CD14-positive monocyte (primary cell): Measurements from ENCODE around the gene BEST1. TPM values are rescaled to one million over a fixed set of nuclear protein-coding genes. Genes with fewer than 3 reads are reported as not detected.
"Not testable (repeated sequence)": the region's sequence is repeated elsewhere in the genome, so short reads cannot be mapped to it uniquely, and the experiment has no call there.

Experiments
- DNase-seq, 3 donors: peaks; one replicate each; pipeline ENCODE4 v3.0.0-alpha.2; 2011 to 2022
- H2AFZ ChIP-seq: 2 replicates; pipeline ENCODE4 v1.6.0; 2012; ENCODE audit warnings: mild to moderate bottlenecking, low read depth, low read length, inconsistent platforms; ENCODE audit not compliant: insufficient read depth, poor library complexity, severe bottlenecking
- H3K27ac ChIP-seq, 2 donors: 1 replicate in 1 of 2; 2 replicates in 1 of 2; pipeline ENCODE4 v1.5.1; 2012 to 2013; ENCODE audit warnings: low read length in 2 of 2, control low read depth in 1 of 2, inconsistent platforms in 1 of 2, low read depth in 1 of 2, mild to moderate bottlenecking in 1 of 2
- H3K27me3 ChIP-seq, 2 donors: one replicate each; pipeline versions ENCODE4 v1.6.0 to v1.6.1; 2011 to 2013; ENCODE audit warnings: low read length in 2 of 2; ENCODE audit not compliant: control insufficient read depth in 2 of 2, insufficient read depth in 2 of 2
- H3K36me3 ChIP-seq, 2 donors: replicated peaks in 1 of 2; 1 replicate in 1 of 2; 2 replicates in 1 of 2; pipeline versions ENCODE4 v1.5.1 to v1.6.1; 2012 to 2013; ENCODE audit warnings: low read length in 2 of 2, control low read depth in 1 of 2, inconsistent platforms in 1 of 2, mild to moderate bottlenecking in 1 of 2; ENCODE audit not compliant: insufficient read depth in 2 of 2, control insufficient read depth in 1 of 2
- H3K4me1 ChIP-seq, 2 donors: 1 replicate in 1 of 2; 2 replicates in 1 of 2; pipeline versions ENCODE4 v1.5.1 to v1.6.1; 2012 to 2013; ENCODE audit warnings: low read length in 2 of 2, control low read depth in 1 of 2, inconsistent platforms in 1 of 2, mild to moderate bottlenecking in 1 of 2, moderate library complexity in 1 of 2; ENCODE audit not compliant: insufficient read depth in 2 of 2, control insufficient read depth in 1 of 2
- H3K4me2 ChIP-seq: replicated peaks from 2 replicates; pipeline ENCODE3; 2012; ENCODE audit warnings: low read length, moderate library complexity, mild to moderate bottlenecking; ENCODE audit not compliant: poor library complexity, severe bottlenecking; ENCODE audit errors: extremely low read depth
- H3K4me3 ChIP-seq, 3 experiments: fragments of 200-600 bp in 1 of 3; sonication (generic) in 1 of 3; replicated peaks in 1 of 3; 1 replicate in 2 of 3; 2 replicates in 1 of 3; pipeline ENCODE4 v1.5.1; 2011 to 2013; ENCODE audit warnings: low read length in 3 of 3, mild to moderate bottlenecking in 3 of 3, control low read depth in 2 of 3, low read depth in 2 of 3, inconsistent platforms in 1 of 3, moderate library complexity in 1 of 3
- H3K79me2 ChIP-seq: 2 replicates; pipeline ENCODE4 v1.6.0; 2012; ENCODE audit warnings: mild to moderate bottlenecking, control low read depth, inconsistent platforms, low read length, moderate library complexity; ENCODE audit not compliant: insufficient read depth
- H3K9ac ChIP-seq: 2 replicates; pipeline ENCODE4 v1.6.0; 2017; ENCODE audit warnings: low read length, mild to moderate bottlenecking; ENCODE audit not compliant: insufficient read depth, poor library complexity, severe bottlenecking
- H3K9me3 ChIP-seq, 2 donors: replicated peaks in 1 of 2; 1 replicate in 1 of 2; 2 replicates in 1 of 2; pipeline versions ENCODE4 v1.5.1 to v1.6.1; 2012 to 2013; ENCODE audit warnings: low read length in 2 of 2, control low read depth in 1 of 2; ENCODE audit not compliant: control insufficient read depth in 1 of 2, insufficient read depth in 1 of 2
- H4K20me1 ChIP-seq: 2 replicates; pipeline ENCODE4 v1.6.0; 2012; ENCODE audit warnings: mild to moderate bottlenecking, low read length, control low read depth, moderate library complexity; ENCODE audit not compliant: insufficient read depth
- H3K27ac Mint-ChIP-seq, 7 donors: one replicate each; pipeline ENCODE4 v1.8.0; 2020; ENCODE audit warnings: mild to moderate bottlenecking in 7 of 7, mixed read lengths in 7 of 7, moderate library complexity in 6 of 7, inconsistent platforms in 2 of 7
- H3K27me3 Mint-ChIP-seq, 3 donors: one replicate each; pipeline ENCODE4 v1.8.0; 2021 to 2022; ENCODE audit warnings: low read depth in 3 of 3, mild to moderate bottlenecking in 3 of 3, mixed read lengths in 3 of 3, moderate library complexity in 3 of 3, inconsistent platforms in 1 of 3
- H3K36me3 Mint-ChIP-seq, 2 donors: one replicate each; pipeline ENCODE4 v1.8.0; 2020; ENCODE audit warnings: mixed read lengths in 2 of 2, inconsistent platforms in 1 of 2, mild to moderate bottlenecking in 1 of 2
- H3K4me1 Mint-ChIP-seq: one replicate; pipeline ENCODE4 v1.8.0; 2020; ENCODE audit warnings: mild to moderate bottlenecking, mixed read lengths
- H3K4me3 Mint-ChIP-seq, 2 donors: one replicate each; pipeline ENCODE4 v1.8.0; 2020; ENCODE audit warnings: mild to moderate bottlenecking in 2 of 2, mixed read lengths in 2 of 2, moderate library complexity in 1 of 2
- H3K9me3 Mint-ChIP-seq, 7 donors: one replicate each; pipeline ENCODE4 v1.8.0; 2020 to 2022; ENCODE audit warnings: mixed read lengths in 7 of 7, mild to moderate bottlenecking in 6 of 7, moderate library complexity in 6 of 7, inconsistent platforms in 2 of 7
- CTCF ChIP-seq: fragments of 200-600 bp; IDR thresholded peaks from one replicate; pipeline ENCODE4 v1.8.0; 2022; ENCODE audit warnings: antibody characterized with exemption, mild to moderate bottlenecking
- WGBS: methylation state at CpG from one replicate; pipeline ENCODE4 v1.1.5; 2013; ENCODE audit warnings: missing lambda C conversion rate; ENCODE audit not compliant: insufficient coverage; 5-methylcytosine and 5-hydroxymethylcytosine counted together
- intact Hi-C, 2 donors: fragments of 100-400 bp; cut with micrococcal nuclease; formaldehyde crosslinking; loops; one replicate each; pipeline versions ENCODE4 v1.15.0 to v1.15.1; 2023
- polyA plus RNA-seq, 3 donors: library from polyadenylated mRNA; depleted of rRNA in 1 of 3; unstranded in 2 of 3; stranded (reverse) in 1 of 3; fragments of 300-500 nt in 2 of 3; fragments of >200 nt in 1 of 3; fragmentation: Illumina TruSeq in 2 of 3; gene quantifications; 1 replicate in 2 of 3; 2 replicates in 1 of 3; pipeline ENCODE4 v1.2.3, GENCODE V29; 2012 to 2021

Gene BEST1
- polyA plus RNA-seq, 3 donors = 5.9 to 24.9 (median 7.4) TPM

- Histone ChIP-seq H3K4me1 (peaks cover 20 to 27% of the 10 kb centered on the region in 2 donors), H2AFZ (no peak overlapping the region), H3K79me2 (no peaks in the 10 kb centered on the region), H3K4me2 (no peak overlapping the region), H3K36me3 (no peaks in the 10 kb centered on the region), H3K27ac (no peak overlapping the region), H3K9me3 (peaks cover 9 to 16% of the 10 kb centered on the region in 2 donors), H3K9ac (no peak overlapping the region), H3K27me3 (no peaks in the 10 kb centered on the region), H3K4me3 (no peak overlapping the region), H4K20me1 (no peaks in the 10 kb centered on the region)
- peaks cover 25% of the 10 kb centered on the region for H3K4me1 Mint-ChIP-seq
- H3K27ac Mint-ChIP-seq = peak overlapping the region in 1 of 7 donors; percentile 53
- no peak for TF ChIP-seq CTCF
- DNase-seq = no peak
- peaks cover 7 to 14% of the 10 kb centered on the region in 2 donors for H3K36me3 Mint-ChIP-seq
- intact Hi-C loops = no loop called here
- peaks cover 12 to 25% (median 20%) of the 10 kb centered on the region in 7 donors for H3K9me3 Mint-ChIP-seq
- H3K4me3 Mint-ChIP-seq = no peak overlapping the region
- H3K27me3 Mint-ChIP-seq = peaks cover 0 to 7% (median 3%) of the 10 kb centered on the region in 3 donors
- 89% methylated on average over 7 of the region's 12 CpGs for WGBS
Measured at GRCh38 chr11:62001450-62002191, 51.5 kb downstream of the BEST1 start.

DNA sequence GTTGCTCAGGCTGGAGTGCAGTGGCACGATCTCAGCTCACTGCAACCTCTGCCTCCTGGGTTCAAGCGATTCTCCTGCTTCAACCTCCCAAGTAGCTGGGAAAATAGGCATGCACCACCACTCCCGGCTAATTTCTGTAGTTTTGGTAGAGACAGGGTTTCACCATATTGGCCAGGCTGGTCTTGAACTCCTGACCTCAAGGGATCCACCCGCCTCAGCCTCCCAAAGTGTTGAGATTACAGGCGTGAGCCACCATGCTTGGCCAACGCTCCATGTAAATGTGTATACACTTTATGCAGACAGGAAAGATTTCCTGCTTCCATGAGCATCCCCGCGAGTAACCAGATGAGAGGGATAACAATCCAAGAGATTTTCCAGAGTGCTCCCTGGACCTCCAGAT is 52.1 kb downstream of the BEST1 start:
- H2AFZ ChIP-seq, H4K20me1 ChIP-seq, H3K79me2 ChIP-seq, DNase-seq, H3K9ac ChIP-seq, H3K27me3 ChIP-seq, intact Hi-C loops, H3K27me3 Mint-ChIP-seq, H3K4me2 ChIP-seq, H3K4me3 ChIP-seq, H3K36me3 ChIP-seq, H3K4me3 Mint-ChIP-seq, H3K27ac ChIP-seq: not testable (repeated sequence)
- peaks cover 7 to 14% of the 10 kb centered on the region in 2 donors for H3K36me3 Mint-ChIP-seq
- peak overlapping the region in 3 of 7 donors; percentile 24 to 85 (median 25) for H3K27ac Mint-ChIP-seq
- Histone ChIP-seq H3K4me1 (peaks cover 20 to 27% of the 10 kb centered on the region in 2 donors), H3K9me3 (peaks cover 9 to 16% of the 10 kb centered on the region in 2 donors)
- WGBS = 100% methylated on average over 7 of the region's 8 CpGs
- H3K4me1 Mint-ChIP-seq = peaks cover 25% of the 10 kb centered on the region
- peaks cover 12 to 25% (median 20%) of the 10 kb centered on the region in 7 donors for H3K9me3 Mint-ChIP-seq
